Caco-2 (cell line): Measurements from ENCODE around the gene PRKCB. TPM values are rescaled to one million over a fixed set of nuclear protein-coding genes. Genes with fewer than 3 reads are reported as not detected.

Experiments used
- BruUV-seq: library from RNA; stranded (reverse); fragments of 400-500 nt; replicated peaks from 2 replicates; lab custom pipeline; 2021; lab: Mats Ljungman, UMichigan
- CTCF ChIA-PET: fragments of 300-600 bp; sonication (Branson Sonifier 250); formaldehyde crosslinking; loops from one replicate; lab custom pipeline; 2022; ENCODE audit warnings: antibody characterized with exemption; lab: Charles Lee
- POLR2A ChIA-PET: fragments of 300-600 bp; sonication (Branson Sonifier 250); formaldehyde crosslinking; loops from one replicate; lab custom pipeline; 2022; ENCODE audit warnings: antibody characterized with exemption; lab: Charles Lee
- DNase-seq, 2 experiments: peaks; one replicate each; pipeline versions ENCODE4 v3.0.0 to v3.0.0-alpha.2; 2020 to 2022
- H3K27me3 ChIP-seq: replicated peaks from 2 replicates; pipeline ENCODE4 v1.6.0; 2011; ENCODE audit warnings: low read length; ENCODE audit not compliant: control insufficient read depth, insufficient read depth
- H3K36me3 ChIP-seq: 2 replicates; pipeline ENCODE4 v1.5.1; 2011; ENCODE audit warnings: low read length; ENCODE audit not compliant: control insufficient read depth, insufficient read depth
- H3K4me1 ChIP-seq: fragments of 250-450 bp; sonication (Bioruptor Pico); 2 replicates; pipeline ENCODE4 v1.5.1; 2020; ENCODE audit warnings: mild to moderate bottlenecking
- H3K4me3 ChIP-seq: 2 replicates; pipeline ENCODE4 v1.5.1; 2011; ENCODE audit warnings: low read depth, mild to moderate bottlenecking, control low read depth, low read length
- H3K9me3 ChIP-seq: fragments of 250-450 bp; sonication (Bioruptor Pico); 2 replicates; pipeline ENCODE4 v1.5.1; 2020; ENCODE audit warnings: mild to moderate bottlenecking, moderate library complexity
- H3K27ac Mint-ChIP-seq: one replicate; pipeline ENCODE4 v1.8.0; 2022; ENCODE audit warnings: mixed read lengths; ENCODE audit not compliant: unreplicated experiment
- H3K27me3 Mint-ChIP-seq: one replicate; pipeline ENCODE4 v1.8.0; 2022; ENCODE audit warnings: mixed read lengths; ENCODE audit not compliant: insufficient read depth, unreplicated experiment
- H3K36me3 Mint-ChIP-seq: one replicate; pipeline ENCODE4 v1.8.0; 2022; ENCODE audit warnings: mild to moderate bottlenecking, mixed read lengths; ENCODE audit not compliant: insufficient read depth, unreplicated experiment
- H3K4me1 Mint-ChIP-seq: one replicate; pipeline ENCODE4 v1.8.0; 2022; ENCODE audit warnings: low read depth, mixed read lengths; ENCODE audit not compliant: unreplicated experiment
- H3K4me3 Mint-ChIP-seq: one replicate; pipeline ENCODE4 v1.8.0; 2022; ENCODE audit warnings: mild to moderate bottlenecking, moderate library complexity, mixed read lengths; ENCODE audit not compliant: unreplicated experiment
- H3K9me3 Mint-ChIP-seq: one replicate; pipeline ENCODE4 v1.8.0; 2022; ENCODE audit warnings: mixed read lengths; ENCODE audit not compliant: unreplicated experiment
- intact Hi-C: fragments of 100-400 bp; cut with micrococcal nuclease; formaldehyde crosslinking; loops from one replicate; pipeline ENCODE4 v1.10.0; 2022; ENCODE audit not compliant: unreplicated experiment
- total RNA-seq: library from RNA; stranded (reverse); gene quantifications from 2 replicates; pipeline ENCODE4 v1.2.3, GENCODE V29; 2022
- TF ChIP-seq, protein P1 (sequence below), 2 experiments: fragments of 200-600 bp in 1 of 2; IDR thresholded peaks; 1 replicate in 1 of 2; 2 replicates in 1 of 2; pipeline versions ENCODE4 v1.5.1 to v1.8.0; 2011 to 2022; ENCODE audit warnings: antibody characterized with exemption in 1 of 2, control low read depth in 1 of 2, inconsistent platforms in 1 of 2, low read depth in 1 of 2, low read length in 1 of 2, mild to moderate bottlenecking in 1 of 2, moderate library complexity in 1 of 2; ENCODE audit not compliant: insufficient read depth in 1 of 2, severe bottlenecking in 1 of 2, unreplicated experiment in 1 of 2

Gene PRKCB
- total RNA-seq, 1 experiment from 2014 or later = not detected

DNA sequence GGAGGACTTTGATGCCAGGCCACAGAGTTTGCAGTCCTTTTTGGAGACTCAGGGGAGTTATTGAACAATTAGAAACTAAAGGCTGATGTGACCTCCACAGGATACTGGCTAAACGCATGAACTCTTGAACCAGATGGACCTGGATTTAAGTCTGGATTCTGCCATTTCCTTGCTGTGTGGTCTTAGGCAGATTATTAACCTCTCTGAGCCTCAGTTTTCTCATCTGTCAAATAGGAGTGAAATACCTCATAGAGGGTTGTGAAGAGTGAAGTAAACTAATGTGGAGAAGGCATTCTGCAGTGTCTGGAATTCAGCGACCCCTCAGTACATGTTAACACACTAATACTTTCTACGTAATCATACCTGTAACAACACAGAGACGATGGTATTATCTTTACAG is 93.5 kb downstream of the PRKCB start:
- ChIA-PET POLR2A (no interaction called here), CTCF (no interaction called here)
- no peak overlapping the region for H3K4me3 ChIP-seq
- Mint-ChIP-seq H3K27ac (no peak overlapping the region), H3K36me3 (no peaks in the 10 kb centered on the region), H3K27me3 (peaks cover 26% of the 10 kb centered on the region), H3K4me1 (no peaks in the 10 kb centered on the region), H3K4me3 (no peak overlapping the region), H3K9me3 (peaks cover 9% of the 10 kb centered on the region)
- no peaks in the 10 kb centered on the region for H3K27me3 ChIP-seq
- TF ChIP-seq, protein P1, sequence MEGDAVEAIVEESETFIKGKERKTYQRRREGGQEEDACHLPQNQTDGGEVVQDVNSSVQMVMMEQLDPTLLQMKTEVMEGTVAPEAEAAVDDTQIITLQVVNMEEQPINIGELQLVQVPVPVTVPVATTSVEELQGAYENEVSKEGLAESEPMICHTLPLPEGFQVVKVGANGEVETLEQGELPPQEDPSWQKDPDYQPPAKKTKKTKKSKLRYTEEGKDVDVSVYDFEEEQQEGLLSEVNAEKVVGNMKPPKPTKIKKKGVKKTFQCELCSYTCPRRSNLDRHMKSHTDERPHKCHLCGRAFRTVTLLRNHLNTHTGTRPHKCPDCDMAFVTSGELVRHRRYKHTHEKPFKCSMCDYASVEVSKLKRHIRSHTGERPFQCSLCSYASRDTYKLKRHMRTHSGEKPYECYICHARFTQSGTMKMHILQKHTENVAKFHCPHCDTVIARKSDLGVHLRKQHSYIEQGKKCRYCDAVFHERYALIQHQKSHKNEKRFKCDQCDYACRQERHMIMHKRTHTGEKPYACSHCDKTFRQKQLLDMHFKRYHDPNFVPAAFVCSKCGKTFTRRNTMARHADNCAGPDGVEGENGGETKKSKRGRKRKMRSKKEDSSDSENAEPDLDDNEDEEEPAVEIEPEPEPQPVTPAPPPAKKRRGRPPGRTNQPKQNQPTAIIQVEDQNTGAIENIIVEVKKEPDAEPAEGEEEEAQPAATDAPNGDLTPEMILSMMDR (IDR thresholded peaks at IDR 0.05; ENCODE audit: insufficient read depth in 1 of 2, low read depth in 1 of 2, low read length in 1 of 2, severe bottlenecking in 1 of 2, unreplicated experiment in 1 of 2) = no peak
- H3K9me3 ChIP-seq = no peaks in the 10 kb centered on the region
- no TSS peak for BruUV-seq
- intact Hi-C loops = no loop called here
- no peaks in the 10 kb centered on the region for H3K4me1 ChIP-seq
- no peaks in the 10 kb centered on the region for H3K36me3 ChIP-seq
- no peak for DNase-seq

DNA sequence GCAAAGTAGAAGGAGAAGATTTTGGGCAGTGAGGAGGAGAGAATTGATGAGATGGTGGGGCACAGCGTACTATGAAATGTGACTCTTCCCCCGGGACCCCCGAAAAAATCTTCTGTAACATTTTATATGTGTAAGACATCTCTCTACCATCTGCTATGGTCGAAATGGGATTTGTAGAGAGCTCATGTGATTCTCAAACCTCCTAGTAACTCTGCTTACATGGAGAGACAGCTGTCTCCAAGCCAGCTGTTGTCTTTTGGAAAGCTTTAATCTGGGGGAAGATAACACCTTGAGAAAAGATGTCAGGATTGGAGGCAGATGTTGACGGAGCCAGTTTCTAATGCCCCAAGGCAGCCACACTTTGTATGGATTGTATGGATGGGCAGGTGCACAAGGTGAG is 94.1 kb downstream of the PRKCB start:
- H3K27ac Mint-ChIP-seq = no peak overlapping the region
- TF ChIP-seq, protein P1 (IDR thresholded peaks at IDR 0.05; ENCODE audit: insufficient read depth in 1 of 2, low read depth in 1 of 2, low read length in 1 of 2, severe bottlenecking in 1 of 2, unreplicated experiment in 1 of 2) = no peak
- no peak overlapping the region for H3K4me3 ChIP-seq
- H3K27me3 Mint-ChIP-seq = peaks cover 25% of the 10 kb centered on the region
- no peak overlapping the region for H3K4me3 Mint-ChIP-seq
- no peaks in the 10 kb centered on the region for H3K4me1 Mint-ChIP-seq
- intact Hi-C loops = no loop called here
- no TSS peak for BruUV-seq
- ChIA-PET POLR2A (no interaction called here), CTCF (no interaction called here)
- H3K9me3 ChIP-seq = no peaks in the 10 kb centered on the region
- no peaks in the 10 kb centered on the region for H3K36me3 ChIP-seq
- H3K36me3 Mint-ChIP-seq = no peaks in the 10 kb centered on the region
- no peak for DNase-seq
- peaks cover 9% of the 10 kb centered on the region for H3K9me3 Mint-ChIP-seq
- H3K27me3 ChIP-seq = no peaks in the 10 kb centered on the region
- H3K4me1 ChIP-seq = no peaks in the 10 kb centered on the region

DNA sequence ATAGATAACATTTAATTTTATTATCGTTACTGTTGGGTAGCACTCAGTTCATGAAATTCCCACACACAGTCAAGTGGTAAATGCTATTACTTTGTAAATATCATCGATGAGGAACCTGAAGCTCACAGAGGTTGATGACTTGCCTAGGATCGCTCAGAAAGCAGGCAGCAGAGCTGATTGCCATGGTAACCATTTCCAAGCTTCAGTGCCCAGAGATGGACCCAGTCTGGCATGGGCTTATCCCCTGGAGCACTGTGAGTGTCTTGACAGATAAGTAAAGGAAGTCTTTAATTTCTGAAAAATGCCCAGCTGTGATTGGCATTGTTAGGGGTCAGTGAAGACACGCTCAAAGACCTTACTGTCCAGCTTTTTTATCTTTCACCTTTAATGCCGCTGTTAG is 95.0 kb downstream of the PRKCB start:
- Mint-ChIP-seq H3K27me3 (peaks cover 22% of the 10 kb centered on the region), H3K36me3 (no peaks in the 10 kb centered on the region), H3K4me3 (no peak overlapping the region), H3K9me3 (peaks cover 9% of the 10 kb centered on the region), H3K27ac (no peak overlapping the region), H3K4me1 (no peaks in the 10 kb centered on the region)
- BruUV-seq = no TSS peak
- no peaks in the 10 kb centered on the region for H3K36me3 ChIP-seq
- TF ChIP-seq, protein P1 (IDR thresholded peaks at IDR 0.05; ENCODE audit: insufficient read depth in 1 of 2, low read depth in 1 of 2, low read length in 1 of 2, severe bottlenecking in 1 of 2, unreplicated experiment in 1 of 2) = no peak
- no peak for DNase-seq
- intact Hi-C loops = no loop called here
- H3K9me3 ChIP-seq = no peaks in the 10 kb centered on the region
- no peak overlapping the region for H3K4me3 ChIP-seq
- POLR2A ChIA-PET = no interaction called here
- H3K4me1 ChIP-seq = no peaks in the 10 kb centered on the region
- CTCF ChIA-PET = no interaction called here
- H3K27me3 ChIP-seq = no peaks in the 10 kb centered on the region
